Cerebellar nuclear complex (tissue), 1 donor: Measurements from ENCODE around the gene SYTL2.
A peak's percentile ranks its signal among the peaks of the same experiment; 100 is the strongest.
"Not testable (repeated sequence)": the region's sequence is repeated elsewhere in the genome, so short reads cannot be mapped to it uniquely, and the experiment has no call there.

Experiments used
- DNase-seq, 2 experiments: peaks; one replicate each; lab custom pipeline; 2025; lab: John Stamatoyannopoulos, UW

Gene SYTL2

DNA sequence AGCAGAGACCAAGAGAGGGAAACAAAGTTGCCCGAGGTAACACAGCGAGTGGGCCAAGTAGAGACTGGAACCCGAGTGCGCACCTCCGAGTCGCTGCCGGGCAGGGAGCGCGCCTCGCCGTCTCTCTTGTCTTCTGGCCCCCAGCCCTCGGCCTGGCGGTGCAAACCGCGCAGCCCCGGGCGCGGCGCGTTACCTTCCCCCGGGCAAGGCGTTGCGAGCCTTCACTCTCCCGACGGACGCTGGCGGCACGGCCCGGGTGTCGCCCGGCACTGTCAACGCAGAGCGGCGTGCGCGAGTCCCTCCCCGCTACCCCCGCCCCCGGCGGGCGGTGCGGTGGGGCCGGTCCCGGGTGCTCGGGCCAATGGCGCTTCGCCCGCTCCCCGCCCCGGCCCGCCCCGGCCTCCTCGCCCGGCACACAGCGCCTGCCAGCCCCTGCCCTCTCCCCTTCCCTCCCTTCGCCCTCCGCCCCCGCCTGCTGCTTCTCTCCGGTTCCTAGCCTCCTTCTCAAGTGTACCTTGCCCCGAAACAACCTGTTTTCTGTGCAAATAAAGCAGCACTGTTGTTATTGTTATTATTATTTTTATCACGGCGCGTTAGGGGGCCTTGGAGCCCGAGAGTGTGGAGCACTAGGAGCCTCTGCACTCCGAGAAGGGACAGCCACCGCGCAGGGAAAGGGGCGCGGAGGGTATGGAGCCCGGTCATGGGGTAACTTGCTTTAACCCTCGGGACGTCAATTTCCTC lies at the start of gene SYTL2:
TSS of gene SYTL2 (minus strand) at position 271 of the 741 bp plus-strand sequence. CDS start 53,416 bp downstream, outside the sequence.
- DNase-seq: peak in 1 of 2 experiments; percentile 11

DNA sequence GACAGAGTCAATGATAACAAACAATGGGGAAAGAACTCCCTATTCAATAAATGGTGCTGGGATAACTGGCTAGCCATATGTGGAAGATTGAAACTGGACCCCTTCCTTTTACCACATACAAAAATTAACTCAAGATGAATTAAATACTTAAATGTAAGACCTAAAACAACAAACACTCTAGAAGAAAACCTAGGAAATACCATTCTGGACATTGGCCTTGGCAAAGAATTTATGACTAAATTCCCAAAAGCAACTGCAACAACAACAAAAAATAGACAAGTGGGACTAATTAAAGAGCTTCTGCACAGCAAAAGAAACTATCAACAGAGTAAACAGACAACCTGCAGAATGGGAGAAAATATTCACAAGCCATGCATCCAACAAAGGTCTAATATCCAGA lies 48.6 kb upstream of the SYTL2 start:
- DNase-seq: not testable (repeated sequence)

- no peak for DNase-seq
Measured at GRCh38 chr11:85857098-85857497, 46.2 kb upstream of the SYTL2 start.

GRCh38 chr11:85855341-85855656 lies 44.4 kb upstream of the SYTL2 start, which contains the start of gene CCDC83:
CCDC83 (plus strand) TSS chr11:85855383; CDS start chr11:85865124, 9,741 bp downstream.
- no peak for DNase-seq

- DNase-seq: peak in 1 of 2 experiments; percentile 54
Measured at GRCh38 chr11:85854557-85855340, 43.8 kb upstream of the SYTL2 start.

- DNase-seq: no peak
Measured at GRCh38 chr11:85854212-85854556, 43.2 kb upstream of the SYTL2 start.

GRCh38 chr11:85853541-85853940 lies 42.6 kb upstream of the SYTL2 start:
- not testable (repeated sequence) for DNase-seq

DNA sequence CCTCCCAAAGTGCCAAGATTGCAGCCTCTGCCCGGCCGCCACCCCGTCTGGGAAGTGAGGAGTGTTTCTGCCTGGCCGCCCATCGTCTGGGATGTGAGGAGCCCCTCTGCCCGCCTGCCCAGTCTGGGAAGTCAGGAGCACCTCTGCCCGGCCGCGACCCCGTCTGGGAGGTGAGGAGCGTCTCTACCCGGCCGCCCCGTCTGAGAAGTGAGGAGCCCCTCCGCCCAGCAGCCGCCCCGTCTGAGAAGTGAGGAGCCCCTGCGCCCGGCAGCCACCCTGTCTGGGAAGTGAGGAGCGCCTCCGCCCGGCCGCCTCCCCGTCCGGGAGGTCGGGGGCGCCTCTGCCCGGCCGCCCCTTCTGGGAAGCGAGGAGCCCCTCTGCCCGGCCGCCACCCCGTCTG lies 41.8 kb upstream of the SYTL2 start:
- DNase-seq: not testable (repeated sequence)

GRCh38 chr11:85848556-85848955 lies 37.6 kb upstream of the SYTL2 start:
- DNase-seq: no peak

- no peak for DNase-seq
Measured at GRCh38 chr11:85848006-85848405, 37.1 kb upstream of the SYTL2 start.

DNA sequence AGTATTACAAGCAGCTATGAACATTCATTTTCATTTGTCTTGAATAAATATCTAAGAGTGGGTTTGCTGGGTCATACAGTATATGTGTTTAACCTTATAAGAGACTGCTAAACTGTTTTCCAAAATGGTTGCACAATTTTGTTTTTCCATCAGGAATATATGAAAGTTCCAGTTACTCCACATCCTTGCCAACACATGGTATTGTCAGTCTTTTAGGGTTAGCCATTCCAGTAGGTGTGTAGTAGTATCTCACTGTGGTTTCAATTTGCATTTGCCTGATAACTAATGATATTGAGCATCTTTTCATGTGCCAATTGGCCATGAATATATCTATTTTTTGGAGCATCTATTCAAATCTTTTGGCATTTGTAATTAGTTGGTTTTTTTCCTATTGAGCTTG lies 36.5 kb upstream of the SYTL2 start:
- DNase-seq: no peak

DNA sequence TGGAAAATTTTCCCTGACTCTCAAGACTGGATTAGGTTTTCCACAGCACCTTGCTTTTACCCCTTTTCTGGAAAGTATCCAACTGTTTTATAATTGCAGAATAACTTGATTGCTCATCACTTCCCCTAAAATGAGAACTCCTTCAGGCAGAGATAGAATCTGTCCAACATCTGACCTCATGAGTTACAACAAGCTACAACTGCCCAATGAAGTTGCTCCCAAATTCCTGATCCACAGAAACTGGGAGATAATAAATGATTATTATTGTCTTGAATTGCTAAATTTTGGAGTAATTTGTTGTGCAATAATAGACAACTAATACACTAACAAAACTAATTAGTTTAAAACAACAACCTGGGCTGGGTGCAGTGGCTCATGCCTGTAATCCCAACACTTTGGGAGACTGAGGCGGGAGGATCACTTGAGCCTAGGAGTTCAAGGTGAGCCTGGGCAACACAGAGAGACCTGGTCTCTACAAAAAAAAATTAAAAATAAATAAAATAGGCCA lies 34.2 kb upstream of the SYTL2 start:
- DNase-seq: no peak

GRCh38 chr11:85844439-85845123 lies 33.6 kb upstream of the SYTL2 start:
- DNase-seq: no peak

GRCh38 chr11:85843929-85844328 lies 33.0 kb upstream of the SYTL2 start:
- DNase-seq: no peak

GRCh38 chr11:85840932-85841331 lies 30.0 kb upstream of the SYTL2 start:
- DNase-seq: not testable (repeated sequence)

DNA sequence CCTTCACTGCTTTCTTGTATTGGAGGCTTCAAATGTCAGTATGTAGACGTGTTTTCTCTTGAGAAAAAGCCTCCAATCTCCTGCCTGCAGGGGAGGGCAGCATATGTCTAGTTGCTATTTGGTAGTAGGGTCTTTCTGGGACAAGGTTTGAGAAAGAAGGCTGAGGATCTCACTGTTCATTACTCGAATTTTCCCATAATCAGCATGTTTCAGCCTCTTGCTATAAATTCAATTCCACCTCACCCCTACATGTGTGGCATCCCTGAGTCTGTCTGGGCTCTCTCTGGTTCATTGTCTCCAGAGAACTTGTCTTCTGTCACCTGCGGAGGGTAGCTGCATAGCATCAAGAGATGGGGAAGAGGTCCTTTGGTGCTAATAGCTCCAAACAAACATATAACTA lies 24.8 kb upstream of the SYTL2 start:
- no peak for DNase-seq

- DNase-seq: no peak
Measured at GRCh38 chr11:85835263-85835662, 24.3 kb upstream of the SYTL2 start.

DNA sequence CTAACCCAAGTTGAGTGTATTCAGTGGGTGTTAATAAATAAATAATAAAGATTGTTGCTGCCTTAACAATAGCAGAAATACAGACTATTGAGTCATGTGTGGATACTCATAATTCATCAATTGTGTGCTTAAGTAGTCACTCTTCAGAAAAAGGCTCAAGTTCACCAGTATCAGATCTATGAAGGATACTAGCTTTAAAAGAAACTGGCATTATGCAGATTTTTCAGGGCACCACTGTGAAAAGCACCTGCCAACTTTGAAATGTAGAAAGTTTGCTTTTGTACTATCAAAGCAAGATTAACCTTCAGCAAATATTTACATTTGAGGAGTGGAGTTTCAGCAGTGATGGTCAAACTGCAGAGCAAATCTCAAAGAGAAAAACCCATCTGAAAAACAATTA lies 20.1 kb upstream of the SYTL2 start:
- DNase-seq: no peak

- no peak for DNase-seq
Measured at GRCh38 chr11:85829172-85829571, 18.2 kb upstream of the SYTL2 start.

DNA sequence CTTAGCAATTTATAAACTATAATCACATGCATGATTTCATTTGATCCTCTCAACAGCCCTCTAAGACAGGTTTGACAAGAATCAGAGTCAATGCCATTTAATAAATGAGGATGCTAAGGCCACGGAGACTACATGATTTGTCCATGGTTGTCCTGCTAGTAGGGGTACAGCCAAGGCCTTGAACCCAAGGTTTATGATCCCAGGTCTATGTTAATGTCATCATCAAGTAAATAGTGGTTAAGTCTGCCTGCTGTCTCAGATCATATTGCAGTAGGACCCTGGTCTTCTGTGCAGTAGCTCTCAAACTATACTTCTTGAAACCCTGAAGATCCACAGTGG lies 17.7 kb upstream of the SYTL2 start:
- DNase-seq: no peak

GRCh38 chr11:85827748-85828639 lies 17.1 kb upstream of the SYTL2 start:
- no peak for DNase-seq
